B cell (primary cell): ENCODE measurements around the gene PKD2L2.

ENCODE experiments used
- CTCF ChIP-seq: fragments of 200-600 bp; IDR thresholded peaks from one replicate; pipeline ENCODE4 v1.8.0; 2022; ENCODE audit warnings: antibody characterized with exemption, mild to moderate bottlenecking
- EZH2 ChIP-seq: IDR thresholded peaks from 2 replicates; pipeline ENCODE4 v1.6.1; 2012; ENCODE audit warnings: borderline replicate concordance, low read depth, mild to moderate bottlenecking, moderate library complexity, low read length; ENCODE audit not compliant: insufficient read depth, poor library complexity, severe bottlenecking

GRCh38 chr5:137960819-137961218 lies 71.6 kb downstream of the PKD2L2 start:
- TF ChIP-seq CTCF (no peak), EZH2 (no peak)
